NCI-H524 treated with DMSO at 0.1 percent for 48 hours (cell line): Measurements from ENCODE around the gene SFMBT2.

Experiments
- DNase-seq: peaks from one replicate; lab custom pipeline; 2025; lab: John Stamatoyannopoulos, UW

Gene SFMBT2

DNA sequence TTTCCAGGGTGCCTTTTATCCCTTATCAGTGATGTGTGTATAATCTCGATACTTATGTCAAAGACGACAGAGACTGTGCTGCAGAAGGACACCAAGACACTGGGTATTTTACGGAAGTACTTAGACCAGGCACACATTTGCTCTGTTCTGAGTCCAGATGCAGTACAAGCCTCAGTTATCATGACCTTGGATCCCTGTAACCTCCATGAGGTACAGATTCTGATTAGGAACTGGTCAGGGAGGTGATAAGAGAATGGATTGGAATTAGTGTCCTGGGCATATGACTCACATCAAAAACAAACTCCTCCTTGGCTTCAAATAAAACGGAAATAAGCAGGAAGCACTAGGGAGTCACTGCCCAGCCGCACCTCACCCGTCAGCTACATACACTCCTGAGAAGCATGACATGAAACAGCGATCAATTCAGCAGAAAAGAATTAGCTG, 146.5 kb downstream of the SFMBT2 start:
- no peak for DNase-seq

GRCh38 chr10:7263616-7264015, 147.2 kb downstream of the SFMBT2 start:
- no peak for DNase-seq

DNA sequence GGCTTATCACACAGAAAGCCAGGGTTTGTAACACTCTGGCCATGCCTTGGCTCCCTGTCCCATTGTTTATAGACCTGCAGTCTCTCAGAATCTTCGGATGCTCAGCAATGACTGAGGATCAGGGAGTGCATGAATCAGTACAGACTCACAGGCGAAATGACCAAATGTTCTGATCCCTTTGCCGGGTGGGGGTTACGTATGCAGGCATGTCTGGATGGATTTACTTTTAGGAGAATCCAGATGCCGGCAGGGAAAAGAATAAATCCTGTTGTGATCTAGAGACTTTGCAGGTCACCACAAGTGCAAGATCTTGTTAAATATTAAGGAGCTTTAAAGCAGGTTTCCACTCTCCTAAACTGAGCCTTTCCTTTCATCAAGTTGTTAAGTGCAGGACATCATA, 149.5 kb downstream of the SFMBT2 start:
- DNase-seq, result no peak

- no peak for DNase-seq
Measured at GRCh38 chr10:7260912-7261311, 149.9 kb downstream of the SFMBT2 start.

DNA sequence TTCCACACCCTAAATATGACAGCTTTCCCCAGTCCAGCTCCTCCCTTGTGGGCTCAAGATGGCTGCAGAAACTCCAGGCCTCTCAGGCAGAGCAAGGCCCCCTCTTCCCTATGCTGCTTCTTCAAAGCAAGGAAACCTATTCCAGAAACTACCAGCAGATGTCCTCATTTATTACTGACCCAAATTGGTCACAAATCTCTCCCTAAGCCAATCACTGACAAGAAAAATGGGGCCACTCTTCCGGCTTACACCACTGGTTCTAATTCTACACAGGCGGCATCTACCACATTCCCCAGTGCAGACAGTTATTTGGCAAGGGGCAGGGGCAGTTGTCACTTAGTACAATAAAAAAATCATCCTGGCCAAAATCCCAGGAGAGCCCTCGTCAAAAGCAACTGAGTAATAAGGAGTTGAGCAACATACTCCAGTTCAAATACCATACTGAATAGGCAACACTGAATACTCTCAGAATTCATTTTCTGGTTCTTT, 150.4 kb downstream of the SFMBT2 start:
- no peak for DNase-seq

- DNase-seq, result no peak
Measured at GRCh38 chr10:7258948-7259523, 151.8 kb downstream of the SFMBT2 start.

- DNase-seq, result no peak
Measured at GRCh38 chr10:7255517-7255916, 155.3 kb downstream of the SFMBT2 start.

DNA sequence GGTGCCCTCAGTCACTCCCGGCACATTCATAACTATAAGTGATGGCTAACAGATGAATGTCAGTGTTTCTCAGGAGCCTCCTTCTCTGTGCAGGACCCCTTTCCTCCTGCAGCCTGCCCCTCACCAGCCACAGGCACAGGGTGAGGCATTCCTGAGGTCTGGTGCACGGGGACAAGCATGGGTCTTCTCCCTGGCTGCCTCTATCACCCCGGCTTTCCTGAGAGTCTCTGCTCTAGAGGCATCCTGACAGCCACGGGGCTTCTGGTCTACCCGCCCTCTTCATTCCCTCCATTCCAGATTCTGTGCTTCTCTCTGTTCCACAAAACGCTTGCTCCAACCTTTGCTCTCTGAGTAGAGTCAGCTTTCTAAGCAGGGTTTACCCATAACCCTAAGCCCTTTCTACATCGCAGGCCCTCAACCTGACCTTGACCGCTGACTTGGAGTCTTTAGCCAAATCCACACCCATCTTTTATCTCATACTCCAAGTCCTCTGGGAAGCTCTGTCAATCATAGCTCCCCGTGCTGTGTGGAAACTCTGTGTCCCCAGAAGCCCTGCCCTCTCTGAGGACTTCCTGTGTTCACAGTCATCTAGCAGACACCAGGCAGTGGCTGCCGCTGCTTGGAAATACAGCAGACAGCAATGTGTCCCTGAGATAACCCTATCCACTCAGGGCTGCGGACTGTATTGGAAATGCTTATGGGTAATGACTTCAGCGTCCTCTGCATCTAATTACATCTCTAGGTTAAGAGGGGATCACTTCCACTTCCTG, 159.0 kb downstream of the SFMBT2 start:
- DNase-seq, result no peak

DNA sequence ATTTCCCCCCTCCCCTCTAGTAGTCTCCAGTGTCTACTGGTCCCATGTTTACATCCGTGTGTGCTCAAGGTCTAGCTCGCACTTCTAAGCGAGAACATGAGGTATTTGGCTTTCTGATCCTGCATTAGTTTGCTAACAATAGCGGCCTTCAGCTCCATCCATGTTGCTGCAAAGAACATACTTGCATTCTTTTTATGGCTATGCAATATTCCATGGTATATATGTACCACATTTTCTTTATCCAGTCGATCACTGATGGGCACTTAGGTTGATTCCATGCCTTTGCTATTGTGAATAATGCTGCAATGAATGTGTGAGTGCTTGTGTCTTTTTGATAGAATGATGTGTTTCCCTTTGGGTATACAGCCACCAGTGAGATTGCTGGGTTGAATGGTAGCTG, 160.6 kb downstream of the SFMBT2 start:
- no peak for DNase-seq

DNA sequence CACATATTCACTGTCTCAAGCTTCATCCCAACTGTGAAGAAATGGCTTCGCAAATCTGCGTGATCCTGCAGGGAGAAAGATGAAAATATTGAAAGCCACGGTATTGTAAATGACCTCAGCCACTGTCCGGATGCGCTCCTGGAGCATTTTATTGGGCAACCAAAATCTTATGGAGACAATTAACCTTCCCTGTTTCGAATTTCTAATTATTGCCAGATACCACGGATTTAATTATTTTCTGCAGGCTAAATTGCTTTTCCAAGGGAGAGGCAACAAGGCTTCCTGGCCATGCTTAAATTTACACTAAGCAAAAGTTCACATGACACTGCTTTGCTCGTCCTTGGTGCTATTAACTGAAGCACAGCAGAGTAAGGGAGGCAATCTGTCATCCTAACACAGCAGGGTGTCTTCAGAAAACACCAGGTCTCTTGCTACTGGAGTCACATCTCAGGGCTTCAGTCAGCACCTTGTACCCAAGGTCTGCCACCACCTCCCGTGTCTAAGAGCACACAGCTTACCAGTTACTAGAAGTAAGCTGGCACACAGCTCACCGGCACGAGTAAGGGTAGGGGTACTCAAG, 162.2 kb downstream of the SFMBT2 start:
- no peak for DNase-seq

- DNase-seq, result no peak
Measured at GRCh38 chr10:7248148-7248547, 162.7 kb downstream of the SFMBT2 start.

DNA sequence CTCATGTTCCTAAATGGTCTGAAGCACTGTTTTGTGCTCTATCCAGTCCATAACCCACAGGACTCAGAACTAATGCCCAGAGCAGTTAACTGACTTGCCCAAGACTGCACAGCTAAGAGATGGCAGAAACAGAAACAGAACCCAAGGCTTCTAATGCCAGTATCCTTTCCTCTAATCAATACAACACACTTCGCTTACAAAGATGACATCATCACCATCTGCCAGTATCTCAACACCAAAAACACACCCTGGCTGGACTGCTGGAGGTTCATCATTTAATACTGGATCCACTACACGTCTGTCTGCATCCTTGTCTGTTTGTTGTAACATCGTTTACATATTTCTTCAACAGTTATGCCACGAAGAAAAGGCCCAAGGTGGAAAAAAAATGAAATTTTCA, 165.3 kb downstream of the SFMBT2 start:
- no peak for DNase-seq

DNA sequence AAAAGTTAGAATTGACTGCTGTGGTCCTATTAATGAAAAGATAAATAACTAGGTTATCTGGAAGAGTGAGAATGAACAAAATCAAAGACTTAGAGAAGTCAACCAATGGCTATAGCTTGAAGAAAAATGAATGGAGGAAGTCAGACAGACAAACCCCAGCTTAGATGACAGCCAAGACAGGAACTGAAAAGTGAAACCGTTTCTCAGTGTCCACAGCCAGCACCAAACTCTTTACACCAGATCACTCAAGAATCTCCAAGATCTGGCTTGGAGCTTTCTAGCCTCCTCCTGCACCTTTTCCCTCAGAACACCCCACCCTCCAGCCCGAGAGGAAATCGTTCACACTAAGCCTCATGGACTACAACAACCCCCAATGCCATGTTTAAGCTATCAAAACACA, 167.0 kb downstream of the SFMBT2 start:
- no peak for DNase-seq

DNA sequence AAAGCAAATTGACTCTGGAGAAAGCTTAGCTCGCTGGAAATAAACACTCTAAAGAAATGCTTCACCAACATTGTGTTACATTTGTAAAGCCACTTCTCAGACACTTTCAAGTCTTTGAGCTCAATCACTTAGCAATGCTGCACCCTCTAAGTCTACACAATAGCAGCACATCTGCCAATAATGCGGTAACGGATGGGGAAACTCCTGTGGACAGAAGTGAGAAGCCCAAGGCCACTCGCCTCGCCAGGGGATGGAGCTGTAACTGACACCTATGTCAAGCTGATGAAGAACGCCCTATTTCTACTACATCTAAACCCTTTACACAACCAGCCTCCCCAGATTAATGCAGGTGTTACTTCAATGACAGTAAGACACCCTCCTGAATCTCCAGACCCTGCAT, 167.7 kb downstream of the SFMBT2 start:
- DNase-seq, result no peak

DNA sequence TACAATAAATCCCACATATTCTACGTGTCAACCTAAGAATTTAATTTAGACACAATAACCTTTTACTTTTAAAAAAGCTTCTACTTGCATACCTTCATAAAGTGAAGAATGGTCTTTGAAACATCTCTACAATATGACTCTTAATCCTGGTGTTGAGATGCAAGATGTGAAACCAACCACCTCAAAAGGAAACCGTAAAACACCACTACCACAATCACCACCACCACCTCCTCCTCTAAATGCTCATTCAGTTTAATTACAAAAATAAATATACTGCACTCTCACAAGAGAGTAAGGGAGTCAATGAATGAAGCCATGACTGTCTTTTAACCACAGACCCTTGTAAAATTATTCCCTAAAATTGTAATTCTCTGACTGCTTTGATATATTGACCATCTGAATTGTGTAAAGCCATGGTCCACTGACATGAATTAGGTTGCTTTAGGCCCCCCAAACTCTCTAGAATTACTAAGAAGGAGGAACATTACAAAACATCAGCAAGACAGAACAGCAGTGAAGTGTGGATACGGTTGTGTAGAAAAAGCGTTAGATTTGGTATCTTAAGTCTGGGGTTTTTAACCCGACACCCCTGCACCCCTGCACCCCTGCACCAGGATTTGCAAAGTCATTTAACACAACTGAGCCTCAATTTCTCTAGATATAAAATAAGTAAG, 171.4 kb downstream of the SFMBT2 start:
- DNase-seq, result no peak

DNA sequence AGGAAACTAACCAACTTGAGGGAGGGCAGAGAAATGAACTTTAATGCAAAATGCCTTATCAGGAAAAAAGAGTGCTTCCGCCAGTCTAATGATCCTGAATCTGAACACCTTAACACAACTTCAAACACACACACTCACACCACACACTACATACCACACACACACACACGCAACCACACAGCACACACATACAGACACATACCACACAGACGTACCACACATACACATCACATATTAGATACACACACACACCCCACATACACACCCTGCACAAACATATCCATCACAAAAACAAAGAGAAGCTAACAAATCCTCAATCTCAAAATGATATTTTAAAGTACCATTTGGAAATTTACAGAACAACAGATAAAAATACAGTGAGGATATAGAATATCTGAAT, 175.5 kb downstream of the SFMBT2 start:
- DNase-seq, result no peak

DNA sequence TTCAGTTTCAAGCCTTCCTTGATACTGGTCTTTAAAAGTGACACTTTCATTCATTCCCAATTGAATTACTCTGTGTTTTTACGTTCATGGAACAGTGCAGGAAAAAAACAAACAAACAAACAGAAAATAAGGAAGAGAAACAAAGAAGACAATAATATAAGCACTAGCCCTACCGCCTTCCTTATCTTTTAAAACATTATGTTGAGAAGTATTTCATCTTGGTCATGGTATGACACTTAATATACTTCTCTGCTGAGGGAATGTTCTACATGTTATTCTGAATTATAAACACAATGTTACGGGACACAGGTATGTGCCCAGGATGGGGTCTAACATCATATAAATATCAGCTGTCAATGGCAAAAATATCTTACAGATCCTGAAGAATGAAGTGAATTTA, 176.7 kb downstream of the SFMBT2 start:
- no peak for DNase-seq

DNA sequence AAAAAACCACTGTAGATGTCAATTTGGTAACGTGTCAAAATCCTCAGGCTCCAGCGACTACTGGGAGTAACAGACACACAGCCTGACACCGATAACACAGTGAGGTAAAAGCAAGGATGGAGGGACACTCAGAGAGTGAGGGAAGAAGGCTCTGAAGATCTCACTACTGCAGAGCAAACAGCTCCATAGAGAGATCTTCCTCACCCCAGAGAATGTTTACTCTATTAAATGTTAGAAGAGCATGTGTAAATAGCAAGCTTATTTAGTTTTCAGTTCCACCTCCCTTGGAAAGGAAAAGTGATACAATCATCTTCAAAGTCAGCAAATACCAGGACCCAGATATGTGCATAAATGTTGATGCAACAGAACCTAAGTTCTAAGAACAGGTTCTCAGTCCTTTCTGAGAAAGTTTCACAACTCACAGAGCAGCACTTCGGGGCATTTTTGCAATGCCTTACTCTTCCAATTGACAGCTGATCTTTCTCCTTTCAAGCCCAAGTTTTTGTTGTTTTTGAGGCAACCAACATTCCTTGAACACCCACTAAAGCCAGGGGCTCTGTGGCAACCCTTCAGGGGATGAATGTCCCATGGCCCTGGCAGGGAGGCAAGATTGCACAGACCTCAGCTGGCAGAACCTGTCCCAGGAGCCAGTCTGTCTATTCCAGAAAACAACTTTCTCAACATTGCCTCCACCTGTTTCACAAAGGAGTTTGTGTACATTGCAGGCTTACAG, 177.4 kb downstream of the SFMBT2 start:
- DNase-seq, result no peak

DNA sequence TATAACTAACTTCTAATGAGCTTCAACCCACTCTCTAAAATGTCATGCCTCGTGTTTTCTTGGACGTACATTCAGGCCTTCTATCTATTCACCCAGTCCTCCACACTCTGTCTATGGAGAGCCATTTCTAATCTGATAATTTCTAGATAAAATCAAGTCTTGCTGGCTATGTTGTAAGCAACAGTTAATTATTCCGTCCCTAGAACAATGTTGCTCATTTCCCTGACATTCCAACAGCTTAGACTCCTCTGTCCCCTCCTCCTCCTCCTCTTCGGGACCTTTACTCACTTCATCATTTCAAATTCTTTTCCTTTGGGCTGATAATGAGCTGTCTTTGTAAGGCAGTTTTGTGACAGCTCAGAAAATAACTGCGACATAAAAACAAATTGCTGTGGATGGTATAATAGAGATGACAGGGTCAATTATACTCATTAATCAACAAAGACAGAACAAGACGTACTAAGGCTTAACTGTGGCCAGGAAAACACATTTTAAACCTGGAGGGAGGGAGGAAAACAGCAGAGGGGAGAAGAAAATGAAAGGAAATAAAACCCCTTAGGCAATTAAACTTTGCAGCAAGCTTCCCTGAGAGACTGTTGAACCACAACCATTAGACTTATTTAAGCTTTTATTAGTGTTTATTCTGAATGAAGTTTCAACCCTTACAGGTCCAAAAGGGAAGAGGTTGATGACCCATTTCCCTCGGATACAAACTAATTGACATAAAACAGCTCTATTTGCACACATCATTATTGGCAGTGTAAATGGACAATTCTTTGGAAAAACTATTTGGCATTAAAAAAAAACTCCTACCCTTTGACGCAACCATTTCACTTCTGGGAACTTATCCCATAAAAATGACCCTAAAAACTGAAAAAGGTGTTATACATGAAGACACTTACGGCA, 179.1 kb downstream of the SFMBT2 start:
- DNase-seq, result no peak

- DNase-seq, result no peak
Measured at GRCh38 chr10:7230951-7231350, 179.9 kb downstream of the SFMBT2 start.

DNA sequence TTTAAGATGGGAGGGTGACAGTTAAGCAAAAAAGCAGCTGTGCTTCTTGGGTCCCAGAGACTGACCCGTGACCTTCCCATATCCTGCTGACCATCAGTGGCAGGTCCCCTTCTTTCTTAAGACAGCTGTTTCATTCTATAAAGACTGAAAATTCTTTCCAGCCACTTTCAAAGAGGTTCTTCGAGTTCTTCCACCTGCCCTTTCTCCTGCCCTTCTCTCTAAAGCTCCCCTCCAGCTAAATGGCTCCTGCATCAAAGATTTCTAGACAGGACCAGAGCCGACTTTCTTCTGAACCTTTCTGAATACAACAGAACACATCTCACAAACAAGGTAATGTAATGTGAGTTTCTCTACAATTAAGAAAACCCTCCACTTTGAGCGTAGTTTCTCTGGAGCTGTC, 180.8 kb downstream of the SFMBT2 start:
- DNase-seq, result no peak
